HG03457 (cell line): ENCODE data around the gene PEX1.
"Not testable (repeated sequence)": the region's sequence is repeated elsewhere in the genome, so short reads cannot be mapped to it uniquely, and the experiment has no call there.

Experiments
- ATAC-seq: cut with Tn5 transposase; IDR thresholded peaks from one replicate; pipeline ENCODE4 v1.9.1; 2021; ENCODE audit warnings: moderate number of reproducible peaks; ENCODE audit not compliant: unreplicated experiment

PEX1 gene

GRCh38 chr7:92528188-92528957, at the start of gene PEX1, which contains the start of gene RBM48:
PEX1 (minus strand) TSS chr7:92528520; CDS start chr7:92528435, 85 bp downstream.
RBM48 (plus strand) TSS chr7:92528795; CDS start chr7:92528814, 19 bp downstream.
- peak; percentile 94 for ATAC-seq

GRCh38 chr7:92576296-92576695, 48.0 kb upstream of the PEX1 start:
- ATAC-seq, result no peak

GRCh38 chr7:92569137-92569536, 40.8 kb upstream of the PEX1 start:
- no peak for ATAC-seq

GRCh38 chr7:92567460-92567859, 39.1 kb upstream of the PEX1 start:
- ATAC-seq, result no peak

GRCh38 chr7:92563345-92563744, 35.0 kb upstream of the PEX1 start:
- no peak for ATAC-seq

- ATAC-seq, result no peak
These were observed 32.3 kb upstream of the PEX1 start for GRCh38 chr7:92560602-92561001.

DNA sequence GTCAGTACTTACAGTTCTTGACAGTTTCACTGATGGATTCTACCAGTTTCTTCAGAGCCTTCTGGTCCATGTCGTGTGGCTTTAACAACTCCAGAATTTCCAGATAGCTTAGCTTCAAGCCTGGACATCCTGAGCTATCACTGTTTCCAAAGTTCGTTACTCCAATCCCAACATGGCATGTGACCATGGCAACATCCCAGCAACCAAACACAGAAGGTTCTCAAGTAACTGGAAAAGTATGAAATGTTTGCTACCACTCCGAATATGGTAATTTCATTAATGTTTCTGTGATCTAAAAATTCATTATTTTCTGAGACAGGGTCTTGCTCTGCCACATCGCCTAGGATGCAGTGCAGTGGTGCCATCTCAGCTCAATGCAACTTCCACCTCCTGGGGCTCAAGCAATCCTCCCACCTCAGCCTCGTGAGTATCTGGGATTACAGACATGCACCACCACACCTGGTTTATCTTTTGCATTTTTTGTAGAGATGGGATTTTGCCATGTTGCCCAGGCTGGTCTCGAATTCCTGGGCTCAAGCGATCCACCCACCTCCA, 29.6 kb upstream of the PEX1 start:
- no peak for ATAC-seq

- ATAC-seq, result no peak
These were observed 28.9 kb upstream of the PEX1 start for GRCh38 chr7:92557249-92557648.

DNA sequence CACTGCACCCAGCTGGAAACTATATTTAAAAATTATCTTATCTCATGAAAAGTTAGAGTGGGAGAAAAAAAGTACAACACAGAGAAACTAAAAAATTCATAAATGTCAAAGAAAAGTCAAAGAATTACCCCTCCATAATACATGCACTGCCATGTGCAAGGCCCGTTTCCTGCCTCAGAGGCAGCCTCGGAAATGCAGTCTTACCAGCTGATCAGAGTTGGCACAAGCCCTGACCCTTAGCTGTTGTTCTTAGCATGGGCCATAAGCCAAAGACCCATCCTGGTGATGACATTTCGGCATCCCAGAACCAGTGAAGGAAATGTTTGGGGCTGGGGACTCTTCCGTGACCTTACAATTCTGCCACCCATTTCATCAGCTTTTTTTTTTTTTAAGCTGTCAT, 21.9 kb upstream of the PEX1 start:
- no peak for ATAC-seq

DNA sequence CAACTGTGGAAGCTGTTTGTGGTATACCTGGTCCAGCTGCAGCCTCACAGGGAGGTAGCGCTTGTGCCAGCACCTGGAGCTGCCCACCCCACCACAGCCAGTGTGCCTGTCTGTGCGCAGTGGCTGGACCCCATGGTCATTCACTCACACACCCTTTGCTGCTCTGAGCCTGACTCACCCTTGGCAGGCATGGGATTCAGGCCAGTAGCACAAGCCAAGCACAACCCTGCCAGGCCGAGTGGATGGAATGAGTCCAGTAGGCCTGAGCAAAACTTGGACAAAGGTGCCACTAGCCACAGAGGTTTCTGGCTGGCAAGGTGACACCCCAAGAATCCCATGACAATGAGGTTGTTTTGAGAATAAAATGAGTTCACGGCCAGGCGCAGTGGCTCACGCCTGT, 19.3 kb upstream of the PEX1 start:
- ATAC-seq, result no peak

DNA sequence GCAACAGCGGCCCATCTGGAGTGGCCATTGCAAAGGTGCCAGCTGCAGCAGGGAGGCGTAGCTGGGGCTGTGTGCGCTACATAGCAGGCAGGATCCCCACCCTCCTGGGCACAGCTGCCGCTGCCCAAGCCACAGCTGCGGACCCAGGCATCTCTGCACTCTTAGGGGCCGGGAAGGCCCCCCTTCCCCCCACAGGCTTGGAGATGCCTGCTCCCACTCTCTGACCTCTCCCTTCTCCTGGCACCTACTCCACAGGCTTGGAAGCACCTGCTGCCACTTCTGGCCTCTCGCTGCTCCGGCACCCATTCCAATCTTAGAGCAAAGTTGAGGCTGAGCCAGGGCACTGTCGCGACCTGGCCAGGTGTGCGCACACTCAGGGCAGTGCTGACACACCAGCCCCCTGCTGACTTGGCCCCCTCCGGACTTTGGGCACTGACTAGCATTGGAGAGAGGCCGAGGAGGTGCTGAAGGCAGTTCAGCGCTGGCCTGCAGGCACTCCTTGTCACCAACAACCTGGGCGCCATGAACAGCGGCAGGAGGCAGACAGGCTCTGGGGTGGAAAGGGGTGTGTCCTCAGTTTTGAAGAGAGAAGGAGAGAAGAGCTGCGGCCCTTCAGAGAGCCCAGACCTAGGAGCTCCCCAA, 18.7 kb upstream of the PEX1 start:
- ATAC-seq, result no peak

DNA sequence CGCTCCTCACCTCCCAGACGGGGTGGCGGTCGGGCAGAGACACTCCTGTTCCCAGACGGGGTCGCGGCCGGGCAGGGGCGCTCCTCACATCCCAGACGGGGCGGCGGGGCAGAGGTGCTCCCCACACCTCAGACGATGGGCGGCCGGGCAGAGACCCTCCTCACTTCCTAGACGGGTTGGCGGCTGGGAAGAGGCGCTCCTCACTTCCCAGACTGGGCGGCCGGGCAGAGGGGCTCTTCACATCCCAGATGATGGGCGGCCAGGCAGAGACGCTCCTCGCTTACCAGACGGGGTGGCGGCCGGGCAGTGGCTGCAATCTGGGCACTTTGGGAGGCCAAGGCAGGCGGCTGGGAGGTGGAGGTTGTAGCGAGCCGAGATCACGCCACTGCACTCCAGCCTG, 16.8 kb upstream of the PEX1 start:
- ATAC-seq, result not testable (repeated sequence)

- not testable (repeated sequence) for ATAC-seq
These were observed 15.2 kb upstream of the PEX1 start for GRCh38 chr7:92543542-92543941.

DNA sequence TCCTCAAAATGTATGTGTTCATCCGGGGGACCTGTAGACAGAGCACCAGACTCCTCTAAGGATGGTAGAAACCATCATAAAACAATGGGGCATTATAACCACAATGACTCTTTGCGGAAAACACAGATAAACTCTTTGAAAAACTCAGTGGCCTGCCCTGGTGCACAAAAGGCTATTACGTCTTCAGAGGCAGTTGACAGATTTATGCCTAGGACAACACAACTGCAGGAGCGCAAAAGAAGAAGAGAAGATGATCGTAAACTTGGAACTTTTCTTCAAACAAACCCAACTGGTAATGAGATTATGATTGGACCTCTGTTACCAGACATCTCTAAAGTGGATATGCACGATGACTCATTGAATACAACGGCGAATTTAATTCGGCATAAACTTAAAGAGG, 6.3 kb upstream of the PEX1 start:
- ATAC-seq, result no peak

- ATAC-seq, result no peak
These were observed 591 bp upstream of the PEX1 start for GRCh38 chr7:92528958-92529264.

DNA sequence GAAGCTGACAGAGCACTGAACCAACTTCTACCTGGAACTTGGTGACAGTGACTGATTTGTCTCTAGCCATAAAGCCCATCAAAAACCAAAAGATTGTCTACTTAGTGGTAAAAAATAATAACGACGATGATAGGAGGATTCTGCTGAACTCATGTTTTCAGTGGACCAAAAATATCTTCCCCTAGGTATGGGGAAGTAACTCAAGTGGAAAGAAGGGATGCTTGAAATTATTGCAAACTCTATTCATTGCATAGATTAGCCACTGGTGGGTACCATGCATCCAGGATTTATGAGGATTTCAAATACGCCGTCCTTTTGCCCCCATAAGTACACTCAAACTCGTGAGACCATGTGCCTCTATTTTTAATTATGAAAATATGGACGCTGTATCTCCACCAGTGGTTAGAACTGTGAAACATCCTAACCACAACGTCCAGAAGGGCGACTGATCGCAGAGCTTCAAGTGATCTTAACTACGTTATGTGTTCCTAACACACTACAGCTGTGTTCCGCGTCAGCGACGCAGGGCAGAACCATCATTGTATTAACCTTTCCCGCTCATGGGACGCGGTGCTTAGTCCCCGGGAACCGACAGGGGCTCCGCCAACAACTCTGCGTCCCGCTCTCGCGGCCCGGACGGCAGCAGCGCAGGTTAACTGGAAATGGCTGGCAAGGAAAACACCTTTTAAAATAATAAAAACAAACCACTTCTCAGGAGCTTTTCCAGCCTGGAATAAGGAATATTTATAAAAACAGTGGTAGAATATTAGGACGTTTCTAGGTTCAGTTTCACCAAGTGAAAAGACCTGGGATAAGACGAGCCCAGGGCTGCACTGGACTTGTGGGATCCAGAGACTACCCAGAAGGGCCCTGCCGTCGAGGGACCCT, 776 bp downstream of the PEX1 start:
- peak; percentile 18 for ATAC-seq

DNA sequence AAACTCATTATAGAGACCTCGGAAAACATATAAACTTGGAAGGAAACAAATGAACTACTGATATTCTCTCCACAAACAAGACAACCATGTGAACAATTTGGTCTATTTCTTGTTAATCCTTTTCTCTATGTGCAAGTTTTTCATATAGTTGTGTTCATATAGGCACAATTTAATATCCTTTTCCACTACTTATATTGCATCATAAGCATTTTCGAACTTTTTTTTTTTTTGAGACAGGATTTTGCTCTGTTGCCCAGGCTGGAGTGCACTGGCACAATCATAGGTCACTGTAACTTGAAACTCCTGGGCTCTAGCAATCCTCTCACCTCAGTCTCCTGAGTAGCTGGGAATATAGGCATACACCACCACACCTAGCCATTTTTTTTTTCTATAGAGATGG, 5.2 kb downstream of the PEX1 start:
- ATAC-seq, result no peak

DNA sequence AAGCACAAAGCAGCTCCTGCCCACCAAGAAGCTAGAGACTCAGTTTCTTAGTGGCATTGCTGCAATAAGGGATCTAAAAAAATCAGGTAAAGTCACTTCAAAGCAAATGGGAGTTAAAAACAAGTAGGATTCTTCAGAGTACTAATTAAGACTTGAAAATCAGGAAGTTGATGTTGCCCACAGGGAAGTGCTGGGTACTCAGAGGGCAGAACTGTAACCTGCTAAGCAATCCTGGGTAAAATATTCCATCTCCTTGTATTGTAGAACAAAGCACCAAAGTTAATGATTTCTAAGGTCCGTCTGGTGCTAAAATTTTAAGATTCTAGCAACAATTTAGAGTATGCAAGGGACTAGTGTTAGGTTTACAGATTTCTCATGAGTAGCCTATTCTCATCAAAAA, 8.3 kb downstream of the PEX1 start:
- ATAC-seq, result no peak

DNA sequence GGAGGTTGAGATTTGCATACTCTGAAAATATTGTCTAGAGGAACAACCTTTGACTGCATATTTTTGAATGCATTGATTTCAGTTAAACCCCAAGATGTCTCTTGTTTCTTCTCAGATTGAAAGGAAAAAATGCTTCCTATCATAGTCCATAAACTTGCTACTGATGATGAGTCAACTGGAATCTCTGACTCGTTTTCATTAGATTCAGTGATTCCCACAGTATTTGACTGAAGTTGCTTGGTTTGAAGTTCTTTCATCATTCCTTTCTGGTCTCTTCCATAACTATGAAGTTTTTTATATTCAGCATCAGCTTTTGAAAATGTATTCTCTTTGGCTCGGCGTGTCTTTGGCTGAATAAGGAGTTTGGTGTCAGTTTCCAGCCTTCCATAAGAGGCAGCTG, 10.7 kb downstream of the PEX1 start:
- no peak for ATAC-seq

GRCh38 chr7:92513167-92513902, 15.0 kb downstream of the PEX1 start:
- ATAC-seq, result no peak

- ATAC-seq, result no peak
These were observed 19.4 kb downstream of the PEX1 start for GRCh38 chr7:92508946-92509345.
